ENCODE data around the gene MMS19.

MMS19 gene

DNA sequence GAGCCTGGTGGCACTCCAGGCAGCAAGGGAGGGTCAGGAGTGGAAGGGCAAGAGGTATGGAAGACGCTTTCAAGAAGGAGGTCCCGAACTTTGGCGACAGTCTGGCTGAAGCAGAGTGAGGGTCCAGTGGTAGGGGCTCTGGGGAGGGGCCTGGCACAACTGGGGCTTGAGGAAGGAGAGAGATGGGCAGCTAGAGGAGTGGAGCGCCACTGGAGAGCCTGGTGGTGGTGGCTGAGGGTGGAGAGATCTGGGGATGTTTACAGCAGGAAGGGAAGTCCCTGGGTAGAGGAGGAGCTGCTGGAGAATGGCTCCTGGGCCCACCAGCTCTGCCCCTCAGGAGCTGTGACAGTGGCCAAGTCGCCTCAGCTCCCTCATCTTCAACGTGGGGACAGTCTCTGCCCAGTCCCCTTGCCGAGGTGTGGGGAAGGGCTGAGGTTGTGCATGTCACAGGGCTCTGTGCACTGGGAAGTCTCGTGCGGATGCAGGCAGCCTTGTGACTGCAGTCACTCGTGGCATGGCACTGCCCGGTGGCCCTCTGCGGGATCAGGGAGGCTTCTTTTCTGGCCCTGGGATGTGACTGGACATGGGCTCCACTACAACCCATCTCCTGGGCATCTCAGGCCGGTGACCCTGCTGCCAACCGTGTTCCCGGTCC, 19.0 kb upstream of the MMS19 start:
- Histone ChIP-seq H3K9ac (ENCODE audit: low read length) (no peak overlapping the region), H3K36me3 (ENCODE audit: control insufficient read depth, insufficient read depth, low read length) (no peaks in the 10 kb centered on the region), H3K79me2 (ENCODE audit: control insufficient read depth, insufficient read depth, low read length) (peaks cover 2% of the 10 kb centered on the region), H3K27ac (ENCODE audit: low read depth, low read length) (no peak overlapping the region), H3K4ac (ENCODE audit: low read depth, low read length) (no peak overlapping the region), H2BK5ac (ENCODE audit: low read length) (no peak overlapping the region), H3K4me2 (ENCODE audit: low read length) (no peak overlapping the region), H3K56ac (ENCODE audit: low read length) (no peak overlapping the region), H2AK5ac (ENCODE audit: low read length) (no peak overlapping the region), H2BK120ac (ENCODE audit: low read depth, low read length) (no peak overlapping the region), H4K8ac (ENCODE audit: low read depth, low read length) (no peak overlapping the region), H3K27me3 (ENCODE audit: insufficient read depth, low read length, poor library complexity) (no peaks in the 10 kb centered on the region), H3K4me1 (ENCODE audit: control insufficient read depth, low read depth, low read length) (peaks cover 10% of the 10 kb centered on the region), H3K23ac (ENCODE audit: low read length) (no peak overlapping the region), H3K4me3 (ENCODE audit: low read length) (no peak overlapping the region), H3K79me1 (ENCODE audit: low read length) (peaks cover 12% of the 10 kb centered on the region), H4K5ac (ENCODE audit: low read length) (no peak overlapping the region), H3K18ac (ENCODE audit: low read length) (no peak overlapping the region), H2BK15ac (replicated peaks; ENCODE audit: low read depth) (no peak overlapping the region)
- no peak for DNase-seq
- WGBS (ENCODE audit: extremely low coverage, insufficient coverage, low lambda C conversion rate): no CpG with 5 or more reads among the region's 15 CpGs

DNA sequence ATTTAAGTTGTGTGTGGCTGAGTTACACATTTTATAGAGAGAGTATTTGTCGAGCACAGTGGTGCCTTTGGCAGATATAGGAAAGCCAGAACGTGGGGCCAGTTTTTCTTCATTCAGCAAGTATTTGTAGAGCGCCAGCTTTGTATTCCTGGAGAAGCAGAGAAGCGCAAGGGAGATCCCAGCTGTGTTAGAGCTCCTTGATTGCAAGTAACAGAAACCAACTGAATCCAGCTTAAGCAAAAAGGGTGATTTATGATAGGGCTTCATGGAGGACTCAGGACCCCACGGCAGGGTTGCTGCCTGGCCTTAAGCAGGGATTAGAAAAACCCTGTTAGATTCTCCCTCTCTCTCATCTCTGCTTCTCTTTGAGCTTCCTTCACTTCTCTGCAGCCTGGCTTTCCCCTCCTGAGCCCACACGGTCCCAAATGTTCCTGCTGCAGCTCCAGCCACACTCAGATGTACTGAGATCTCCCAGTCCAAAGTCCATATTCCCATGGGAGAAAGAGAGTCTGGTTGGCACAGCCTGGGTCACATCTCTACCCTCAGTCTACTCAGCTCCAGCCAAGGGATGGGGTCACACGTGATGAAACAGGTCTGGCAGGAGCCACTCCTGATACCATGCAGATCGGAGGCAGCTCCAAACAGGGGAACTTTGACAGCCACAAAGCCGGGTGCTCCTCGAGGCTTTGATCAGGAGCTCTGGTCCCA, 17.2 kb upstream of the MMS19 start:
- no peak overlapping the region for H2BK120ac ChIP-seq (ENCODE audit: low read depth, low read length)
- no peak overlapping the region for H3K4ac ChIP-seq (ENCODE audit: low read depth, low read length)
- peaks cover 16% of the 10 kb centered on the region for H3K79me1 ChIP-seq (ENCODE audit: low read length)
- no CpG with 5 or more reads among the region's 10 CpGs for WGBS (ENCODE audit: extremely low coverage, insufficient coverage, low lambda C conversion rate)
- no peak overlapping the region for H4K8ac ChIP-seq (ENCODE audit: low read depth, low read length)
- H3K23ac ChIP-seq (ENCODE audit: low read length): no peak overlapping the region
- no peak overlapping the region for H2BK5ac ChIP-seq (ENCODE audit: low read length)
- H3K9ac ChIP-seq (ENCODE audit: low read length): no peak overlapping the region
- no peaks in the 10 kb centered on the region for H3K36me3 ChIP-seq (ENCODE audit: control insufficient read depth, insufficient read depth, low read length)
- H2AK5ac ChIP-seq (ENCODE audit: low read length): no peak overlapping the region
- H3K56ac ChIP-seq (ENCODE audit: low read length): no peak overlapping the region
- H2BK15ac ChIP-seq (replicated peaks; ENCODE audit: low read depth): no peak overlapping the region
- no peak overlapping the region for H3K4me3 ChIP-seq (ENCODE audit: low read length)
- no peak overlapping the region for H3K18ac ChIP-seq (ENCODE audit: low read length)
- no peak overlapping the region for H3K27ac ChIP-seq (ENCODE audit: low read depth, low read length)
- peaks cover 2% of the 10 kb centered on the region for H3K79me2 ChIP-seq (ENCODE audit: control insufficient read depth, insufficient read depth, low read length)
- peaks cover 4% of the 10 kb centered on the region for H3K4me1 ChIP-seq (ENCODE audit: control insufficient read depth, low read depth, low read length)
- H4K5ac ChIP-seq (ENCODE audit: low read length): no peak overlapping the region
- no peaks in the 10 kb centered on the region for H3K27me3 ChIP-seq (ENCODE audit: insufficient read depth, low read length, poor library complexity)
- no peak overlapping the region for H3K4me2 ChIP-seq (ENCODE audit: low read length)
- no peak for DNase-seq

DNA sequence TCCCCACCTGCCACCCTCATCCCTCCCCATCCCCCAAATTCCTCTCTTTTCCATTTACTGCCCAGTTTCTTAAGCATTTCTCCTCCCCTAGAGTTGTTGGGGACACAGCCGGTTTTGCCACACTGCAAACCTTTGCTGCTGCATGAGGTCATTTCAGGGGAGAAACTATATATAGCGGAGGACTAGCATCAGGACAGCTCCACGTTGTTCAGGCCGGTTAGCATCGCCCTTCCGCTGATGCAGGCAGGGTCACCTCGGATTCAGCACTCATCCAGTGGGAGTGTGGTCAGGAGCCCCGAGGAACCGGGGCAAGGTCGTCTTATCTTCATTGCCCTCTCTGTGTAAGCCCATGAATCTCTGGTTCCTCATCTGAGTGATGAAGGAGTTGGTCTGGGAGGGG, 16.1 kb upstream of the MMS19 start:
- WGBS (ENCODE audit: extremely low coverage, insufficient coverage, low lambda C conversion rate): no CpG with 5 or more reads among the region's 10 CpGs
- Histone ChIP-seq H3K56ac (ENCODE audit: low read length) (no peak overlapping the region), H3K27me3 (ENCODE audit: insufficient read depth, low read length, poor library complexity) (no peaks in the 10 kb centered on the region), H3K9ac (ENCODE audit: low read length) (no peak overlapping the region), H2BK120ac (ENCODE audit: low read depth, low read length) (no peak overlapping the region), H3K18ac (ENCODE audit: low read length) (no peak overlapping the region), H3K23ac (ENCODE audit: low read length) (no peak overlapping the region), H3K4me2 (ENCODE audit: low read length) (no peak overlapping the region), H2BK5ac (ENCODE audit: low read length) (no peak overlapping the region), H3K4ac (ENCODE audit: low read depth, low read length) (no peak overlapping the region), H2BK15ac (replicated peaks; ENCODE audit: low read depth) (no peak overlapping the region), H3K79me1 (ENCODE audit: low read length) (peaks cover 11% of the 10 kb centered on the region), H4K5ac (ENCODE audit: low read length) (no peak overlapping the region), H3K79me2 (ENCODE audit: control insufficient read depth, insufficient read depth, low read length) (peaks cover 2% of the 10 kb centered on the region), H3K27ac (ENCODE audit: low read depth, low read length) (no peak overlapping the region), H3K4me3 (ENCODE audit: low read length) (no peak overlapping the region), H3K36me3 (ENCODE audit: control insufficient read depth, insufficient read depth, low read length) (no peaks in the 10 kb centered on the region), H3K4me1 (ENCODE audit: control insufficient read depth, low read depth, low read length) (peaks cover 4% of the 10 kb centered on the region), H4K8ac (ENCODE audit: low read depth, low read length) (no peak overlapping the region), H2AK5ac (ENCODE audit: low read length) (no peak overlapping the region)
- no peak for DNase-seq

DNA sequence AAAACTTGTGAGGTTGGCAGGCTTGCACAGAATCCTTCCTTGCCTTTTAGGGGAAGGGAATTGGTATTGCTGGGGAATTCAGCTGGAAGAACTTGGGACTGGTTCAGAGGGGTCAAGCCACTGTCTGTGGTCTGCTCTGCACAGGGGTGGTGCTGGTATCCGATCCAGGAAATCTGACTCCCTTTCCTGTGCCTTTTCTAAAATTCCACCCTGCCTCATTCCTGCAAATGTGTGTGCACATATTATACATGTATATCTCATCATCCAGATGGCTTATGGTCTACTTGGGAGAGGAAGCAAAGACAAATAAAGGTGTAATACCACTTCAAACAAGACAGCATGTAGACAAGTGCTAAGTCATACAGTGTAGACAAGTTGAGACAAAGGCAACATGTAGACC, 14.8 kb upstream of the MMS19 start:
- Histone ChIP-seq H2BK5ac (ENCODE audit: low read length) (no peak overlapping the region), H2BK120ac (ENCODE audit: low read depth, low read length) (no peak overlapping the region), H3K9ac (ENCODE audit: low read length) (no peak overlapping the region), H3K27ac (ENCODE audit: low read depth, low read length) (no peak overlapping the region), H3K23ac (ENCODE audit: low read length) (no peak overlapping the region), H2AK5ac (ENCODE audit: low read length) (no peak overlapping the region), H3K79me1 (ENCODE audit: low read length) (peaks cover 12% of the 10 kb centered on the region), H3K27me3 (ENCODE audit: insufficient read depth, low read length, poor library complexity) (no peaks in the 10 kb centered on the region), H2BK15ac (replicated peaks; ENCODE audit: low read depth) (no peak overlapping the region), H3K56ac (ENCODE audit: low read length) (no peak overlapping the region), H4K8ac (ENCODE audit: low read depth, low read length) (no peak overlapping the region), H3K4me2 (ENCODE audit: low read length) (no peak overlapping the region), H3K4me1 (ENCODE audit: control insufficient read depth, low read depth, low read length) (peaks cover under 1% of the 10 kb centered on the region), H3K79me2 (ENCODE audit: control insufficient read depth, insufficient read depth, low read length) (peaks cover 2% of the 10 kb centered on the region), H3K4ac (ENCODE audit: low read depth, low read length) (no peak overlapping the region), H3K4me3 (ENCODE audit: low read length) (no peak overlapping the region), H3K18ac (ENCODE audit: low read length) (no peak overlapping the region), H4K5ac (ENCODE audit: low read length) (no peak overlapping the region), H3K36me3 (ENCODE audit: control insufficient read depth, insufficient read depth, low read length) (no peaks in the 10 kb centered on the region)
- no CpG with 5 or more reads among the region's 1 CpG for WGBS (ENCODE audit: extremely low coverage, insufficient coverage, low lambda C conversion rate)
- DNase-seq: no peak

DNA sequence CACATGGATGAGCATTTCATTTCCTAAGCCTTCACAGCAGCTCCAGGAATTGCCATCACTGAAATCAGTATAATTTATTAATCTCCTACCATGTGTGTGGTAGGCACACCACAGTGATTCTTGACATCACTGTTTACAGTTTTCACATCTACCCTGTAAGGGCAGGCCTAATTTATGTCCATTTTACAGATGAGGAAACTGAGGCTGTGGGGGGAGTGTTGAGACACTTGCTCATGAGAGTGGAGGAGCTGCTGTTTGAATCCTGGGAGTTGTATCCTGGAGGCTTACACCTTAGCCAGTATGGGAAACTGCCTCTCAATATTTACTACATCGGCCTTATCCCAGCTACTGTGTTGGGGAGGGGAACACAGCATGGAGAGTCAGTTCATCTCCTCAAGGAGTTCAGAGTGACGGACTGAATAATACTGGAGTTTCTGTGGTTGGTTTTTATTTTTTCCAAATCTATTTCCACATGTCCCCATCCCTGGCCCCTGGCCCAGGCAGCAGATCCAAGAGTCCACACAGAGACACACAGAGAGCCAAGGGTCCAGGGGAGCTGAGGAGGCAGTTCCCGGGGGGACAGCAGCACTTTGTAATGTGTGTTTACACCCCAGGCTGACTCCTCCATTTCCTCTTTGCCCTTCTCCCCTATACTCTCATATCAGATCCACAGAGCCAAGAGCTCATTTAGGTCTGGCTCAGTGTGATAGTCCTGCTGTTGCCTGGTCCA, 13.7 kb upstream of the MMS19 start:
- no peak overlapping the region for H2AK5ac ChIP-seq (ENCODE audit: low read length)

More for the DNA sequence above, 13.7 kb upstream of the MMS19 start:
- Histone ChIP-seq H2BK120ac (ENCODE audit: low read depth, low read length) (no peak overlapping the region), H3K4me1 (ENCODE audit: control insufficient read depth, low read depth, low read length) (peaks cover 2% of the 10 kb centered on the region), H3K79me1 (ENCODE audit: low read length) (peaks cover 12% of the 10 kb centered on the region), H3K27ac (ENCODE audit: low read depth, low read length) (no peak overlapping the region), H3K79me2 (ENCODE audit: control insufficient read depth, insufficient read depth, low read length) (peaks cover 2% of the 10 kb centered on the region), H3K4me3 (ENCODE audit: low read length) (no peak overlapping the region), H3K27me3 (ENCODE audit: insufficient read depth, low read length, poor library complexity) (no peaks in the 10 kb centered on the region), H3K36me3 (ENCODE audit: control insufficient read depth, insufficient read depth, low read length) (no peaks in the 10 kb centered on the region), H3K56ac (ENCODE audit: low read length) (no peak overlapping the region), H4K8ac (ENCODE audit: low read depth, low read length) (no peak overlapping the region), H3K4me2 (ENCODE audit: low read length) (no peak overlapping the region), H4K5ac (ENCODE audit: low read length) (no peak overlapping the region), H2BK5ac (ENCODE audit: low read length) (no peak overlapping the region), H3K23ac (ENCODE audit: low read length) (no peak overlapping the region), H2BK15ac (replicated peaks; ENCODE audit: low read depth) (no peak overlapping the region), H3K4ac (ENCODE audit: low read depth, low read length) (no peak overlapping the region), H3K9ac (ENCODE audit: low read length) (no peak overlapping the region), H3K18ac (ENCODE audit: low read length) (no peak overlapping the region)
- no peak for DNase-seq
- WGBS (ENCODE audit: extremely low coverage, insufficient coverage, low lambda C conversion rate): no CpG with 5 or more reads among the region's 3 CpGs
